Measurements from ENCODE around the gene CAV2.

DNA sequence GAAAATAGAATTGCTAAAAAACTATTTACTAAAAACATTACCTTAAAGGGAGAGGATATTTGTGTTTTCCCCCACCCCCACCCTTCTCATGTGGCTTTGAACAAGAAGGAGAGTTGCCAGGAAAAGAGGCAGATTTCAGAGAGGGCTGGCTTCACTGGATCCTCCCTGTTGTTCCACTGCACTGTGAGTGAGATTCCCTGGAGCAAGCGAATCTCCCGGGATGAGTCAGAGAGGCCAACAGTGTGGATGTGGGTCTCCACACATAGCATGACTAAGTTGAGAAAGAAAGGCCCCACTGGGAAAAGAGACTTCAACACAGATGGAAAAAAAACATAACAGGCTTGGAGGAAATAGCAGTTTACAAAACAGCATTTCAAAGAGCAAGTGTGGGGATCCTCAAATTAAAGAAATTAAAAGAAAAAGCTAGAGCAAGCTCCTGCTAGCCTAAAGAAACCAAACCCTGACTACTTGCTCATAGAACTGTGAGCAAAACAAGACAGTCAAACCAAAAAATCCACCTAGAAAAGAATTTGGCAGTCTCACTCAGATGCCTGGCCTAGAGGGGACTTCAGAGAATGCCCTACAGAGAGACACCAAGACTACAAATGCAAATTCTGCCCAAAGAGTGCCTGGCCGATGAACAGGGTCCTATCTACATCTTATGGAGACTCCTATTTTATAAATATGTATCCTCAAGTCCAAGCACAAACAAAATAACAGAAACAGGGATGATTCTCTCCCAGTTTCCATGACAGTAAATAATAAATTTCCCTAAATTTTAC is 28.7 kb downstream of the CAV2 start:
- no peak for TF ChIP-seq CTCF (conservative IDR thresholded peaks at IDR 0.05; ENCODE audit: low read length)
- no peak for TF ChIP-seq EZH2phosphoT487 (IDR thresholded peaks at IDR 0.05; ENCODE audit: borderline replicate concordance, low read depth, low read length)
